ENCODE measurements around the gene KCNA2.

The KCNA2 gene

GRCh38 chr1:110563089-110563488 is 43.1 kb downstream of the KCNA2 start:
- DNase-seq = no peak

GRCh38 chr1:110561596-110561995 is 44.6 kb downstream of the KCNA2 start:
- no peak for DNase-seq

GRCh38 chr1:110559157-110559556 is 47.0 kb downstream of the KCNA2 start:
- DNase-seq = no peak

GRCh38 chr1:110557481-110557880 is 48.7 kb downstream of the KCNA2 start:
- no peak for DNase-seq

- DNase-seq = no peak
These were observed 49.7 kb downstream of the KCNA2 start for GRCh38 chr1:110556471-110556807.

GRCh38 chr1:110555807-110556470 is 50.2 kb downstream of the KCNA2 start:
- no peak for DNase-seq

GRCh38 chr1:110554871-110555801 is 51.0 kb downstream of the KCNA2 start:
- DNase-seq = no peak

- DNase-seq = no peak
These were observed 54.8 kb downstream of the KCNA2 start for GRCh38 chr1:110551278-110551809.

GRCh38 chr1:110549831-110550230 is 56.3 kb downstream of the KCNA2 start:
- DNase-seq = no peak

- DNase-seq = no peak
These were observed 57.8 kb downstream of the KCNA2 start for GRCh38 chr1:110548381-110548780.

GRCh38 chr1:110547017-110547416 is 59.1 kb downstream of the KCNA2 start:
- DNase-seq = no peak

- no peak for DNase-seq
These were observed 60.7 kb downstream of the KCNA2 start for GRCh38 chr1:110545492-110545891.

- DNase-seq = no peak
These were observed 61.4 kb downstream of the KCNA2 start for GRCh38 chr1:110544753-110545152.

All from NCI-H1105 (cell line).